Measurements from ENCODE around the gene STX7.

Gene STX7

DNA sequence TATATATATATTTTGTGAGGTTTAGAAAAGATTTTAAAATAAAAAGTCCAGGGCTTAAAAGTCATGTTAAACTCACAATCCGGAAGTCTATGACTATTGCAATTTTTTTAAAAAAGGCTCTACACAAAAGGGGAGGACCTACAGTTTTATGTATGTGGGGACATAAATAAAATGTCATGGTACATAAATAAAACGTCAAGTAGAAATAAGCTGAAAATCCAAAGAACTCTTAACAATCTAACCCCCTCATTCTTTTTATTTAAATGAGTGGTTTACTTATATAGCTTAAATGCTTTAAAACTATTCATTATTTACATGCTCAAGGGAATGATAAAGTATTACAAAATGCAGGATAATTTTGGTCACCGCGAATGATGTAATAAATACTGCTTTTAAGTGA is 36.2 kb downstream of the STX7 start:
- DNase-seq: no peak

DNA sequence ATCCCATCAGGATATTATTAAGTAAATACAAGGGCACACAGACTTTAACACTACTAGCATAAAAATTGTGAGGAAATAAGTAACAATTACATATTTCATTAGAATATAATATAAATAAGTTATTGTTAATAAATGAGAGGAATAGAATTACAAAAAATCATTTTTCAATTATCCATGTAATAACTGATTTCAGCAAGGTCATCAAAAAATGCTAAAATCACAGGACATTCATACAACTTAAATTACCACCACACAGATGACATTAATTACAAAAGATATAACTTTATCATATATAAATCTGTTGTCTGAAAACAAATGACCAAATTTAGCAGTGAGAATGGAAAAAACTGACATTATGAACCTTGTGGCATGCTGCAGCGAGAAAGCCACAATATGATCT is 37.0 kb downstream of the STX7 start:
- no peak for DNase-seq

DNA sequence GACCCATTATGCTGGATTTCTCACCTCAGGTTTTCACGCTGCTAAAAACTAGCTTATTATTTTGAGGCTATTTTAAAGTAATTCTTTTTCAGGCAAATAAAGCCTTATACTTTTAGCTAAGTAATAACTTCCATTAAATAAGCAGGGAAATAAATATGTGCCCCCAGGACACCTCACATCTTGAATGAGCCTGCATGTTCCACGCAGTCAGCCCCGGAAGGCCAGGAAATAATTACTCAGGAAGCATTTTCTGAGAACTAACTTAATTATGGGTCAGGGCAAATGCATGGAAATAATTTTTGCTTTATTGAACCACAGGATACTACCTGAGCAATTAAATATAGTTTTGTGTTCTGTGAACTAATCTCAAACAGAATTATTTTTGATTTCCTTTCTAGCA is 41.1 kb downstream of the STX7 start:
- DNase-seq: no peak

DNA sequence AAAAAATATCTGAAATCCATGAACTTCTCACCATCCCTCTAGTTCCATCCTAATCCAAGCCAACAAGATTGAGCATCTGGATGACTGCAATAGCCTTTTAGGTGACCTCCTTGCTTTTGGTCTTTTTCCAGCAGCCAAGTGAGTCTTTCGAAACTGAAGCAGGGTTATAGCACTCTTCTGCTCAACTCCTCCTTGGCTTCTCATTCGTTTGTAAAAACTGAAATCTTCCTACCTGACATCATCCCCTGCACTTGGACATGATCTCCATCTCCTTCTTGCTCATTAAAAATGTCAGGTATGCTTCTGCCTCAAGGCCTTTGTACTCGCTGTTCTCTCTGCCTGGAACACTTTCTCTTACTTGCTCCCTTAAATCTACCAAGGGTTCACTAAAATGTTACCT is 46.0 kb downstream of the STX7 start:
- DNase-seq: no peak

DNA sequence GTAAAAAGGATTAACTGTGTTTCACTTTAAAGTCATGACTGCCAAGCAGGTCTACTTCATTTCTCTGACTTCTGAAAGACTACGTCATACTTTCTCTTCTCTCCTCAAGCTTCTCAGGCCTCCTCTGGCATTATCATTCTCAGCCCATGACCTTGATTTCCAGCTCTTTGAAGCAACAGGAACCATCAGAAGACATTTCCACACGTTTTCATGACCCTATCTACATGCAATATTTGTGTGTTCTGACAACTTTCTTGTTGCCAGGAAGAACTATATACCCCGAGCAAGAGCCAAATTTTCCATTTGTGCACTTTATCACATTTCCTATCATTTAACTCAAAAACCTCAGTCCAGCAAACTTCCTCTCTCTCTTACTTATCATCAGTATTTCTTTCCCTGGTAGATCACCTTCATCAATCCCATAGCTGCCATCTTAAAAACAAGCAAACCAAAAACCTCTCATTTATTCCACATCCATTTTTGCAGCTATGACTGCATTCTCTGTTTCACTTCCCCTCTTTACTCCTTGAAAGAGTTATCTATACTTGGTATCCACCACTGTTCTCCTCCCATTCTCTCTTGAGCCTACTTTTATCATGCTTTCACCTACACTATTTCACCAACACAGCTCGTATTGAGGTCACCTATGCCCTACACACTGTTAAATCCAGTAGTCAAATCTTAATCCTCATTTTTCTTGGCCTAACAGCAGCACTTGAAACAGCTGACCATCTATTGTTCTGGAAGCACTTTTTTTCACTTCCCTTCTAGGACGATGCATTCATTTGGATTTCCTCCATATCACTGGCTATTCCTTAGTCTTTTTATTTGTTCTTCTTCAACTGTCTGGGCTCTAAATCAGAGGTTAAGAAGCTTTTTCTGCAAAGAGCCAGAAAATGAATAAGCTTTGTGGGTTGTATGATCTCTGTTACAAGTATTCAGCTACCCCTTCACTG is 47.1 kb downstream of the STX7 start:
- no peak for DNase-seq

DNA sequence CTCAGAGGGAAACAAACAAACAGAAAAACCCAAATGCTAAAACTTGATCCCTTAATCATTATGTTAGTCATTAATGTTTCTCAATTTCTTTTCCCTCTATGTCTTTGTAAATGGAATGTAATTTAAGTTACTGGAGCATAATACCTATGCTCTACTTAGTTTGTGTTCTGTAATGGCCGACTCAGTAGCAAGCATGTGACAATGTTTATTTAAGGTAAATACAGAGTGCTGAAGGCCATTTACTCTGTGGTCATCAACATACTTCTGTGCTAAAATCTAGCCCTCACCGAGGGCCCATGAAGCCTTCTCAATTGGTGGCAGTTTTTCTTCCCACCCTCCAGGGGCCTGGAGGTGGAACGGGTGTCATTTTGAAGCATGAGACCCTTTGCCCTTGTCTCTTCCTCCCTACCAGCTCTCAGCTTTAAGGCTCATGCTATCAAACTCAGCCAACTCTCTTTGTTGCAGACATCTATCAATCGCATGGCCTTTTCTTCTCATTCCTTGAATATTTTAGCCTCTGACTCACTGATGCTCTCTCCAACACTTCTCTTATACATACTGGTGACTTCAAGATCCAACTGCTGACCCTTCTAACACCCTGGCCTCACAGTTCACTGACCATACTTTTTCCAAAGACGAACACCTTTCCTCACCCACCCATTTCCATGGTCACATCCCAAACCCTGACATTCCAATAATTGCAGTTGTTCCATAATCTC is 48.2 kb downstream of the STX7 start:
- no peak for DNase-seq

DNA sequence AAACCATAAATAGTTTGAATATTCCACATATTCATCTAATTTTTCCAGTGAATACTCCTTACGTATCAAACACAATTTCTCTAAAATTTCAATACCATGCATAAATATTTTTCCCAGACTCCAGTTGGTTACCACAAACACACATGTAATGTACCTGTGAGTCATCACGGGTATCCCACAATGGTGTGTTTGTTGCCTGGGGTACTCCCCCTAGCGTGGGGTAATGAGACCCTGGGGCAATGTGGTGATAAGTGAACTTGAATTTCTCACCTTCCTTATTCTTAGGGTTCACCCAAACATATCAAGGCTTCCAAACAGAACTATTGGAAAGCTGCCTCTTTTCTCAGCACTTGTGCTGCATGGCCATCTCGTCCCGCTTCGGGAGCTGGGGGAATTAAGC is 51.0 kb downstream of the STX7 start:
- DNase-seq: no peak

DNA sequence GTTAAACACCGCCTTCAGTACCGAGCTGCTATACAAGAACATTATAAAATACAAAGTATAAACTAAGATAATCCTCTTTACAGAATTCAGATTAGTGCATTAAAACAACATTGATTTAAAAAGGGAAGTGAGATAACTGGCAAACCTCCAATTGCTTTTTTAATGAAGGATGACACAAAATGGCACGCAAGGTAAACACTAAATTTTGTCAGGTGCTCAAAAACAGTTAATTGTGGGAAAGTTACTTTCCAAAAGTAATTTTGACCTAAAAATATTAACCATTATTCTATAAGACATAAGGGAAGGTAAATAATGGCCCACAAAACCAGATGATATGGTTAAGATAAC is 53.3 kb downstream of the STX7 start:
- DNase-seq: no peak

DNA sequence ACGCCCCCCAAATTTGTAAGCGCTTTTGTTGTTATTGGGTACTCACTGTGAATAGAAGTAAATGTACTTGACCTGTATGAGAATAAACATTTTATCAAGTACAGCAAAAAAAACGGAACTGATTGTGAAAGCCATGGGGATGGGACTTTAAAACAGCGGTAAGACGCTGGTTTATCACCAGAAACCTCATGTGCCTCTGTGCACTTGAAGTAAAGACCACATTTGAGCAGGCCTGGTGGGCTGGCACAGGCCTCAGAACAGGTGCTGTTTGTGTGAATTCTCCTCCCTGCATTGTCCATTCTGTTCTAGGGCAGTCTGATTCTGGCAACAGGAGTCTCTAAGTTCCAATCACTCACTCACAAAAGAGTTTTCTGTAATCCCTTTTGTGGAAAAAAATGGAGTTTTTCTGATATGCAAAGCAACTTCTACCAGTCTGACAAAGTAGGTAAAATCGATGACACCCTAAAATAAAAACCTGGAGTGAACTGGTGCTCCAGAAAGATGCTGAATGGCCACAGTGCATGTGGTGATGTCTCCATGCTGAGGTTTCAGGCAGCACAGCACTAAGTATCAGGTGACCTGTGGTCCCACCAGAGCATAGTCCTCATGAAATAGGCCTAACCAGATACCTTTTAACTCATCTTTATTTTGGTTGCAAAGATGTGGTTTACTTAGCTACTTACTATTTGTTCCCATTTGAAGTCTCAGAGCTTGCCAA is 53.9 kb downstream of the STX7 start:
- no peak for DNase-seq

DNA sequence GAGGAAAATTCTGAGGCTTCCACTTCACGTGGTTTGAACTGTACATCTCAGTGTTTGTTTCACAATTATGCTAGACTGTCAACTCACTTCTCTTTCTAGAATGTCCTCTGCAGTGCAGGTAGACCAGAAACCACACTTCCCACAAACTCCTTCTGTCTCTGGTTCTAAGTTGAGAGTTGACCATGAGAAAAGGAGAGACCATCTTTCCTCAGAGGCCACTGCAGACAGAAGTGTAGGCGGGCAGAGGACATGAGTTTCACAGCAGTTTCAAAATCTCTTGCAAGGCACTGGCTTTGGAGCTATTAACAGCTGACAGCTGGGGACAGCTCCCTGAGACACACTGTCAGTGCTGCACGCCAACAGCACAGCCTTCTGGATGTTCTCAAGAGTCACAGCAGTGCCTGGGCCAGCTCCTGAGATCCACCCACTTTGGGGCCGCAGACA is 56.2 kb downstream of the STX7 start:
- no peak for DNase-seq

DNA sequence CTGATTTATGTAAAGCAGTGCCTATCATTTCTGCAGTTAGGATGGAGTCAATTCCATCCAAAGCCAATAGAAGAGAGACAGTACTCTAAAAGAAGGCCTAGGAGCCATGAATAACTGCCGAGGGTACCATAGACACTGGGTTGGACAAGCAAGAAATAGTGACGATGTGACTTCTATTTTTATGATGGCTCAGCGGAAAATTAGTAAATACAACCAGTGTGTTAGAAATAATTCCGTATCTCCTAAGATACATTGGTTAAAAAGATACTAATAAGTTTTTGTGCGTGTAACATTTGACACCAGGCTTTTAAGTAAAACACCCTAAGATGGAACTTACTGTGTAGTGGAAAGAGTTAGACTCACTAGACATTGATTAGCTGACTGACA is 66.1 kb downstream of the STX7 start:
- DNase-seq: no peak

DNA sequence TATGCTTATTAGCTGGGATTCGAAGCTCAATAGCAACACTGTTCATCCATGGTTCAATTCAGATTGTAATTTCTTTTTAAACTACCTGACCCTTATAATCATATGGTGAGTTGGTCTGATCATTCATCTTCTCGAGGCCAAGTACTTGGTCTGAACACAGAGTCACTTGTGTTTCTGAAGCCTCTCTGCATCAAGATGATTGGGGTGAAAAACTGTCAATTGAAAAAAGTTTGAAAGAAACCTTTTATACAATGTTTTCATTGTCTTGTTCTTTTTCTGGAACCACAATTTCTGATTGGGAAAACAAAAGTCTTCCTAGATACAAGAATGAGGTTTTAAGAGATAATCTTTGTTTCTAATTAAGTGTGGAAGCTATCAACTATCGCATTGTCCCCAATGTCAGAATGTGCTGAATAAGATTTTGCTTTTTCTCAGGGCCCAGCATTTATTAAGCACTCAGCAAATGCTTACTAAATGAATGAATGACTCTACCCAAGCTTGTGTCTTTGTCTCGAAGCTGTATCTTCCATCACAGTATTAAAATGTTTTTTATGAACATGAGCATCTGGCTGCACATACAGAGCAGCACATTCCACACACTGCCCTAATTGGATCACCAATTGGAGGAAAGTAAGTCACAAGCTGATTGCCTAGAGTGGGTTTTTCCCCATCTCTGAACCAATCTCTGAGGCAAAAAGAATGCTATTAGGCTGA is 66.6 kb downstream of the STX7 start:
- DNase-seq: no peak

DNA sequence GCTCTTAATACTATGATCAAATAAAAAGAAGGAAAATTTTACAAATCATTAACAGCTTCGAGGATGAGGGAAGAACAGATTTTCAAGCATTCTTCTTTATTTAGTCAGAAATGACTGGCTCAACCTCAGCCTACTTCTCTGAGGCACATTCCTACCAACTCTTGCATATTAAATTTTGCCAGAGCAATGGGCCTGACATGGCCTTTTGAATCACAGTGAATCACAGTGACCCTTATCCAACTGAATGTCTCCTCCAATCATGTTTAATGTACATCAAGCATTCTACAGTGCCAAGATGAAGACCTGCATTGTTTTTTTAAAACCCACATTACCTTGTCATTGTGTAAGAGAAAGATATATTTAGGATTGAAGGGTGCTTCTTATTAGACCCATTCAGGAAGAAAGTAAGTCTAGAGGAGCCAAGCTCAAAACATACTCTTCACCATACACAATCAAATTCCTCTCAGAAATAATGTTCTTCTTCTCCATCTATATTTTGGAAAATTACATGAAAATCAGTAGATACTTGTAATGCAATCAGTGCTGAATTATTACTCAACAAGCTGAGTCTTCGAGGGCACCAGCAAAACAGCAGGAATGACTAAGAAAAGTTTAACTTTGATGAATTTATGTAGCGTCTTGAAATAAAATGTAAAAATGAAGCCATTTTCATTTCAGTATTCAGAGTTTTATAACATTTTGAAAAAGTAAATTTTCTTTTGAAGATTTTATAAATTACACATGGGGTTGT is 67.5 kb downstream of the STX7 start:
- no peak for DNase-seq

DNA sequence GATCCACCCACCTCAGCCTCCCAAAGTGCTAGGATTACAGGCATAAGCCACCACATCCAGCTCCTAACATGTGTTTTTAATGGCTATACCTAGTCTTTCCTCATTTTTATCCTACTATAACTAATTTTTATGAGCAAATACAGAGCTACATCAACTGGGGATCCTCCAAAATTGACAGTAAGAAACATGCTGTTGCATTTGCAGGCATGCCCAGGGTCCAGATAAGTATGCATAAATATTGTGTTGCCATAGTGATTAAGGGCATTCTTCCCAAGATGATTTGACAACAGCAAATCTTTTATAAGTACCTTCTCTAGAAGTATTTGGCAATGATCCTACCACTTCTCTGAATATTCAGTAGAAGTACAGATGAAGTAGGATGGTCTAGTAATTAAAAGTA is 69.7 kb downstream of the STX7 start:
- no peak for DNase-seq

DNA sequence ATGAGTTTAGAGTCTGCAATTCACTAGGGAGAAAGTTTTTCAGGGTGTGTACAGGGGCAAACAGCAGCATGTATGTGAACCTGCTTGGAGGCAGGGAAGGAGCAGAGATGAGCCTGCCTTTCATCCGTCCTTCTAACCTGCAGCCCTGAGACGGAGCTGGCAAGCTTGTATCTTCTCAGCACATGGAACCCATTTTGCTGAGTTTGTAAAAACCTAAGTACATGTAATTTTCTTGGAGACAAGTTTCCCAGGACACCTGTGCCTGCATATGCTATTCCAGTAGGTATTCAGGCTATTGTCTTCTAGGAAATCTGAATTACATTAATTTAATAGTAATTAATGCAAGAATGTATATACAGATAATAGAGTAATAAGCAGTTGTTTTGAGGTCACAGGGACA is 82.8 kb downstream of the STX7 start:
- DNase-seq: no peak

DNA sequence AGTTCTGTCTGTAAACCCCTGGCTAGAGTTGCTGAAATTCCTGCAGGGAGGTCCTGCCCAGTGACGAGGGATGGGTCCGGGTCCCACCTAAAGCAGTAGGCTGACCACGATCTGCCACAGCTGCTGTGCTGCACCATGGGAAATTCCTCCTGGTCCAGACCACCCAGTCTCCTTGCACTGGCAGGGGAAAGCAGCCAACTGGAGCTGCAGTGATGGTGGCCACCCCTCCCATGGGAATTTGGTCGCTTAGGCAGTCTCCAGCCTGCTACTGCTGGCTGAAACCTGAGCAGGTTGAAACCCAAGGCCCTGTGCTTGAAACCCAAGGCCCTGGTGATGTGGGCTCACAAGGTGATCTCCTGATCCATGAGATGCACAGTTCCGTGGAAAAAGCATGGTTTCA is 87.7 kb downstream of the STX7 start:
- no peak for DNase-seq

DNA sequence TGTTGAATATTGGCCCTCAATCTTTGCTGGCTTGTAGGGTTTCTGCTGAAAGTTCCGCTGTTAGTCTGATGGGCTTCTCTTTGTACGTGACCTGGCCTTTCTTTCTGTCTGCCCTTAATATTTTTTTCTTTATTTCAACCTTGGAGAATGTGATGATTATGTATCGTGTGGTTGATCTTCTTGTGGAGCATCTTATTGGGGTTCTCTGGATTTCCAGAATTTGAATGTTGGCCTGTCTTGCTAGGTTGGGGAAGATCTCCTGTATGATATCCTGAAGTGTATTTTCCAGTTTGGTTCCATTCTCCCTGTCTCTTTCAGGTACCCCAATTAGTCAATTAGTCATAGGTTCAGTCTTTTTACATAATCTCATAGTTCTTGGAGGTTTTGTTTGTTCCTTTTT is 89.1 kb downstream of the STX7 start:
- no peak for DNase-seq

DNA sequence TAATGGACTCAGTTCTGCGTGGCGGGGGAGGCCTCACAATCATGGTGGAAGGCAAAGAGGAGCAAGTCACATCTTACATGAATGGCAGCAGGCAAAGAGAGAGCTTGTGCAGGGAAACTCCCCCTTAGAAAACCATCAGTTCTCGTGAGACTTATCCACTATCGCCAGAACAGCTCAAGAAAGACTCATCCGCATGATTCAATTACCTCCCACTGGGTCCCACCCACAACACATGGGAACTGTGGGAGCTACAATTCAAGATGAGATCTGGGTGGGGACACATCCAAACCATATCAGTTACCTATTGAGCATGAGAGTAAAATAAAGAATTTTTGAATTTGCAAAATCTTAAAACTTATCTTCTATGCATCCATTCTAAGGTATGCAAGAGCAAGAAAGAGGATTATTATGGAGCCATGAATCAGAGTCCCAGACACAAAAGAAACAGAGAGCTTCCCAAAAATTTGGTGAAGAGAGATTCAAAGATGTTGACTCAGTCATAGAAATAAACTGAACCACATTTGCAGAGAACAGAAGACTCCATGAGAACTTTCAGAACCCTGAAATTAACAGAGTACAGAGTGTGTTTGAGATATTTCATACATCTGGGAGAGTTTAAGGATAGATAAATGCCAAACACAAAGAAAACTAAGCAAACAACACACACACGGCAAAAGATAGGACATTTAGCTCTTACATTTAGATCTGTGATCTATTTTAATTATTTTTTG is 94.5 kb downstream of the STX7 start:
- DNase-seq: no peak

DNA sequence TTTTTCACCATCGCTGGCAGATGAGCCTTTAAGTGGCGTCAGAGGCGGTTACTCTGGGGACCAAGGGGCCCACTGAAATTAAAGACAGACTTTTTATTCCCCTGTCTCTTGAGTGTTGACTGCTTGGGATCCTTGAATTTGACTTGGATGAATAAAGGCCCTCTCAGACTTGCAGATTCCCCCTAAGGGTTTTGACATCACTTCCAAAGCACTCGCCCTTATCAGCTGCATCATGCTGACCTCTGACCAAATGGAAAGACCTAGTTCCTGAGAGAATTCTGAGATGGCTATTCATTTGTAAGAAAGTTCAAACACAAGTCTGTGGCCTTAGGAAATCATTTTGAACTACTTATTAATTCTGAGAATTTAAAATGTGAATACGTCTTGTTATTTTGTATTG is 98.2 kb downstream of the STX7 start:
- no peak for DNase-seq

DNA sequence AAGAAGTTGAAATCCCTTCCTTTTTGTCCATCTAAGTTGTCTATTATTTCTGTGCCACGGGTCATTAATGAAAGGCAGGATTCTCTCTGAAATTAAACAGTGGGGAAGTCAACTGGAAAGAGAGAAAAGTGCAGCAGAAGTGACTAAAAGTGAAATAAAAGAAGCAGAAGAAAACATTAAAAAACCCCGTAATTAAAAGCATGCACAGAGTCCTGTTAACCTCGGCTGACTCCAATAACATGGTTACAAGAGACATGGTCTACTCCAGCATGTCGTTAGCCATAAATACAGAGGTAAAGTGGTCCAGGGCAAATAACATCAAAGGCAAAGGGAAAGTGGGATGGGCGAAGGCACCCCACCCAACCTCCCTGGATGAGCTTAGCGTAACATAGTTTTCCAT is 98.6 kb downstream of the STX7 start:
- no peak for DNase-seq

DNA sequence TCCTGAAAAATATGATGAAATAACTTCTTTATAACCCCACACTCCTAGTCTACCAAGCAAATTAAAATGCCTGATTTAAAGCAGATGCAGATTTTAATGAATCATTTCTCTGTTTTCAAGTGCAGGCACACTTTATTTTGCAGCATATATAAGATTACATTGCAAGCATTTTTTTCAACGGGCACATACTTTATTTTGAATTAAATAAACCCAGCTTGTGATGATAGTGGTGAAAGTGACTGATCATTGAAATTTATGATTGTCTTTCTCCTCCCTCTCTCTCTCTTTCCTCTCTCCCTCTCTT is 99.5 kb downstream of the STX7 start:
- DNase-seq: no peak

Measured in T-helper 2 cell (primary cell).